Gastroesophageal sphincter (tissue), 3 donors: ENCODE results near the gene JAKMIP2.

ENCODE experiments used
- EP300 ChIP-seq: sonication (generic); formaldehyde crosslinking; IDR thresholded peaks from one replicate; pipeline ENCODE4 v1.6.1; 2017; ENCODE audit warnings: antibody characterized with exemption, mild to moderate bottlenecking
- POLR2A ChIP-seq, 2 donors: fragments of 450-650 bp; IDR thresholded peaks; one replicate each; pipeline ENCODE4 v1.6.1; 2017; ENCODE audit warnings: antibody characterized with exemption in 2 of 2, mild to moderate bottlenecking in 2 of 2, moderate library complexity in 1 of 2
- POLR2AphosphoS5 ChIP-seq: sonication (generic); formaldehyde crosslinking; IDR thresholded peaks from one replicate; pipeline ENCODE4 v1.6.1; 2017; ENCODE audit warnings: antibody characterized with exemption
- TF ChIP-seq, protein P1 (sequence below), 4 experiments: fragments of 200-600 bp in 2 of 4; fragments of 450-650 bp in 2 of 4; sonication (generic) in 1 of 4; IDR thresholded peaks; one replicate each; pipeline ENCODE4 v1.5.1; 2017 to 2019; ENCODE audit warnings: antibody characterized with exemption in 4 of 4, mild to moderate bottlenecking in 2 of 4, moderate library complexity in 2 of 4

DNA sequence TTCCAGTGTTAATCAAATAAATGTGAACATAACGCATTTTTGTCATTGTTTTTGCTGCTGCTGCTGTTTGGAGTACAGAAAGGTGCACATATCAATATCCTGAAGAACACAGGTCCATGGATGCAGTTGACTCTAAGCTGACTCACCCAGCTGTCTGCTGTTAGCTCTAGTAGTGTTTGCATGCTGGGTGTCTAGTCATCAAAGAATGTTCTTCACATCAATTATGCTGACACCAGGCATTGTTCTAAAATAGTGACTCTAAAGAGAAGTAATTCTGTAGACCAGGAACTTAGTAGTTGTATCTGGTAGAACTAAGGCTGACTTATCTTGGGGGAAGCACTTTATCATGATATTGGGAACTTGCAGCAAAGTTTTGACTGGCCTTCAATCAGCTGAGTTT, 217.0 kb downstream of the JAKMIP2 start:
- no peak for TF ChIP-seq POLR2AphosphoS5
- TF ChIP-seq, protein P1, sequence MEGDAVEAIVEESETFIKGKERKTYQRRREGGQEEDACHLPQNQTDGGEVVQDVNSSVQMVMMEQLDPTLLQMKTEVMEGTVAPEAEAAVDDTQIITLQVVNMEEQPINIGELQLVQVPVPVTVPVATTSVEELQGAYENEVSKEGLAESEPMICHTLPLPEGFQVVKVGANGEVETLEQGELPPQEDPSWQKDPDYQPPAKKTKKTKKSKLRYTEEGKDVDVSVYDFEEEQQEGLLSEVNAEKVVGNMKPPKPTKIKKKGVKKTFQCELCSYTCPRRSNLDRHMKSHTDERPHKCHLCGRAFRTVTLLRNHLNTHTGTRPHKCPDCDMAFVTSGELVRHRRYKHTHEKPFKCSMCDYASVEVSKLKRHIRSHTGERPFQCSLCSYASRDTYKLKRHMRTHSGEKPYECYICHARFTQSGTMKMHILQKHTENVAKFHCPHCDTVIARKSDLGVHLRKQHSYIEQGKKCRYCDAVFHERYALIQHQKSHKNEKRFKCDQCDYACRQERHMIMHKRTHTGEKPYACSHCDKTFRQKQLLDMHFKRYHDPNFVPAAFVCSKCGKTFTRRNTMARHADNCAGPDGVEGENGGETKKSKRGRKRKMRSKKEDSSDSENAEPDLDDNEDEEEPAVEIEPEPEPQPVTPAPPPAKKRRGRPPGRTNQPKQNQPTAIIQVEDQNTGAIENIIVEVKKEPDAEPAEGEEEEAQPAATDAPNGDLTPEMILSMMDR (IDR thresholded peaks at IDR 0.05) = no peak
- no peak for TF ChIP-seq POLR2A (IDR thresholded peaks at IDR 0.05)
- no peak for TF ChIP-seq EP300
